Fibroblast of skin of back (primary cell): ENCODE results near the gene IL17A.
A peak's percentile ranks its signal among the peaks of the same experiment; 100 is the strongest.
"Not testable (repeated sequence)": the region's sequence is repeated elsewhere in the genome, so short reads cannot be mapped to it uniquely, and the experiment has no call there.

Experiments used
- DNase-seq: peaks from one replicate; pipeline ENCODE4 v3.0.0-alpha.2; 2013

IL17A gene

DNA sequence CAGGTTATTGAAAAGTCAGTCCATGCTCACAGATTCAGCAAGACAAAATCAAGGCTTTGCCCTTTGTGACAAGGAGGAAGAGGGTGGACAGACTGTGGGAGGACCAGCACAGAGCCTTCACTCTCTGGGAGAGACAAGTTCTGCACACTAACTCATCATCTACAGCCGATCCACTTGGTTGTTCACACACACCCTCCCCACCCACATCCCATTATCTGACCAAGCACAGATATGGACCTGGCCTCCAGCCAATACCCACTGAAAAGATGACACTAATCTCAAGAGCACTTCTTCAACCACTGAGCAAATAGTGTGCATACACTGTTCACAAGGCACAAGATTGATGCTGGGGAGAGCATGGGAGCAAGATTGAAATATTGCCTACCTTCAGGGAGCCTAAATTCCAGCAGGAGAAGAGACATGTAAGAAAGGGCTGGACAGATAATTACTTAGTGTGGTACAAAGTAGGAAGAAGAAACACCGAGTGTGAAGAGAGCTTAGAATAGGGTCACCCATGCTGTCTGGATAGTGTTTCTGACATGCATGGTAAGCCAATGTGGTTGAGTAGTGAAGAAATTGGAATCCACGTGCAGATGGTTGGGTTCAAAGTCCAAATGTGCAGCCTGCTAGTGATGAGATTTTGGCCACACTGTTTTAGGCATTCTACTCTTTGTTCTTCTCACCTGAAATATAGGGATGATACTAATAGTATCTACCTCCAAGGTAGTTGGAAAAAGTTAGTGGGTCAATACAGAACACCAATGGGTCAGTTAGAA is 21.7 kb upstream of the IL17A start:
- no peak for DNase-seq

DNA sequence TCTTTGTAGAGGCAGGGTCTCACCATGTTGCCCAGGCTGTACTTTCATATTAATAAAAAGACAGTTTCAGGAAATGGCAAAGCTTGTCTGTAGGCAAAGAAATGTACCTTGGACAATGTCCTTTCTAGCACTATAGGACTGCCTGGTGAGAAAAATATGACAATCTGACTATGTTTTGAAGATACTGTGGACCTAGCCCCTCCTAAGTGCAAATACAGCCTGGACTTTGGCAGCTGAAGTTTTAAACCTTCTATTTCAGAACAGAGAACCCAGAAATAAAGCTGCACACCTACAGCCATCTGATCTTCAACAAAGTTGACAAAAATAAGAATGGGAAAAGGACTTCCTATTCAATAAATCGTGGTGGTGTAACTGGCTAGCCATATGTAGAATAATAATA is 18.9 kb upstream of the IL17A start:
- no peak for DNase-seq

GRCh38 chr6:52168351-52168750 is 17.8 kb upstream of the IL17A start:
- not testable (repeated sequence) for DNase-seq

DNA sequence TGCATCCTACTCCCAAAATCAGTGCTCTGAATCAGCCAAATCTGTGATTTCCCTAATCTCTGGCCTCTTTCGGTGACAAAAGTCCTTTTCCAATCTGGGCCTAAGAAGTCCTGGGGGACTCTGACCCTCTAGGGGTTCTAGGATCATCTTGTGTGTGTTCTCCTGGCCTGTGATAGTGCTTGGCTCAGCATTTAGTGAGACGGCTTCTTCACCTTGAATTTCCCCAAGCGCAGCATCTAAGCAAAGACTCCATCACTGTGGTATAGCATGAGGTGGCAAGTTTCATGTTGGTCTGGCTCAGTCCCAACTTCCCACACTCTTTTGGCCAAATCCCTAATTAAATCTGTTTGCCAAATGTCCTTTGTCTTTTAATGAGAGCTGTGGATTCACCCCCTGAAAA is 12.1 kb upstream of the IL17A start:
- DNase-seq: no peak

- DNase-seq: no peak
Observed at GRCh38 chr6:52176550-52176949, 9.6 kb upstream of the IL17A start.

DNA sequence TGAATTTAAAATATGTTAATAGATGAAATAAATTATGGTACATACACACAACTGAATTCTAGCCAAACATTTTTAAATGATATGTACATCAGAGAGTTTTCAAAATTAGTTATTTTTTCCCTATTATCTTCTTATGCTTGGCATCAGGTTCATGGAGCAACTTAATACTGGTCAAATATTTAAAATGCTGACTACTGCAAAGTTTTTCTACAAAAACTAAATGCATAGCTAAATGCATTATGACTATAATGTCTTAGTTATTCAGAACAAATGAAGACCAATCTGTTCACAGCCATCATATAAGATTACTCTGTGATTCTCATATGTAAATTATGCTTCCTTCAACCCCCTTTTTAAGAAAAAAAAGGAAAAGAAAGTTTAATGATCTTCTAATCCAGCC is 8.2 kb upstream of the IL17A start:
- DNase-seq: no peak

GRCh38 chr6:52180787-52181558 is 5.2 kb upstream of the IL17A start:
- no peak for DNase-seq

GRCh38 chr6:52183131-52183713 is 3.0 kb upstream of the IL17A start:
- no peak for DNase-seq

- no peak for DNase-seq
Observed at GRCh38 chr6:52186480-52186879, 305 bp downstream of the IL17A start.

DNA sequence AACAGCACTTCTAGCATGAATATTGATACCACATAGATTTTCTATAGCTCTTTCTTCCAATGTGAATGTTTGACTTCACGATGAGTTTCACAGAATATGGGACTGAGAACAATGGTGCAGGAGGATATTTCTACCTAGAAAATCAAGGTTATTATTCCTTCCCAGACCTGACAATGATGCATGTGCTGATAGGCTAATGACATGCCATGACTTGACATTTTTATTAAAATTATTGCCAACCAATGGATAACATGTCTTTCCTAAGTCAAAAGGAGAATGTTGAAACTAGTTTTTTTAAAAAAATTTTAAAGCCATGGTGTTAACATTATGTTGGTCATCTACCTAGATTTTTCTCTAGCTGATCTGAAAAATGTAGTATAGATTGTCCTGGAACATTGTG is 923 bp downstream of the IL17A start:
- DNase-seq: no peak

- DNase-seq: no peak
Observed at GRCh38 chr6:52189974-52190373, 3.8 kb downstream of the IL17A start.

DNA sequence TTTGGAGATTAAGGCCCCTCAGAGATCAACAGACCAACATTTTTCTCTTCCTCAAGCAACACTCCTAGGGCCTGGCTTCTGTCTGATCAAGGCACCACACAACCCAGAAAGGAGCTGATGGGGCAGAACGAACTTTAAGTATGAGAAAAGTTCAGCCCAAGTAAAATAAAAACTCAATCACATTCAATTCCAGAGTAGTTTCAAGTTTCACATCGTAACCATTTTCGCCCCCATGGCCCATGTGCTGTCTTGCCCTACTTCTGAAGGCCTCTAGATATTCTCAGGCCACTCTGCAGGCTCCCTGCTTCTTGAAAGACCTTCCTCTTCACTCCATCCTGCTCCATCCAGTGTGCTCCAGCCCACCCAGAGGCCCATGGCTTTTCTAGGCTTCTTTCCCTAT is 4.2 kb downstream of the IL17A start:
- DNase-seq: no peak

DNA sequence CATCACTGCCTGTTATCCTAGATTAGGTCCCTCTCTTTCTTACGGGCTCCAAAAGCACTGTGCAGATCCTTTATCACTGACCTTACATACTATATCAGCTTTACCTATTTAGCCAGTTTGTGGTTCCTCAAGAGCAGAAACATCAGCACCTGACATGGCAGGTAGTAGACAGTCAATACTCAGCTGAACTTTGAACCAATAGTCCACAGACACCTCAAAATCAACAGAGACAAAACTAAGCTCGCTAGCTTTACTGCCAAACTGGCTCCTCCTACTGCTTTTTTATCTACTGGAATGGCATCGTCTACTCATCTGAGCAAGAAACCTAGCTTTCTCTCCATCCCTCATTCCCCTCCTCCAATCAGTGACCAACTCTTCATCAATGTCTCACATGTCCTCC is 5.6 kb downstream of the IL17A start:
- no peak for DNase-seq

- no peak for DNase-seq
Observed at GRCh38 chr6:52195886-52196285, 9.7 kb downstream of the IL17A start.

DNA sequence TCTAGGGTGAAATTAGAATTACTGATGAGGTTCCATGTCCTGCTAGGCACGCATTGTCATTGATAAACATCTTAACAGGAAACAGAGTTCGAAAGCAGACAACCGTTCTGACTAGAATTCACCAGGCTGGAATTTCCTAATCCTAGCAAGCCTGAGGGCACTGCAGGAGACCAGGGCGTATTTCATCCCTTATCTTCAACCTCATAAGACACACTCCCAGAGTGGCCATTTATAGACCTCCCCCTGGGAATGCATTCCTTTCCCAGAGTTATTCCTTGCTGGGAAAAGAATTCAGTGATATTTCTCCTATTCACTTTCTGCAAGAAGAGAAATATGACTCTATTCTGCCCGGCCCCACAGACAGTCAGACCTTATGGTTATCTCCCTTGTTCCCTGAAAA is 13.9 kb downstream of the IL17A start:
- peak; percentile 1 for DNase-seq

- DNase-seq: no peak
Observed at GRCh38 chr6:52201046-52201445, 14.9 kb downstream of the IL17A start.

GRCh38 chr6:52201493-52201892 is 15.3 kb downstream of the IL17A start:
- DNase-seq: no peak

DNA sequence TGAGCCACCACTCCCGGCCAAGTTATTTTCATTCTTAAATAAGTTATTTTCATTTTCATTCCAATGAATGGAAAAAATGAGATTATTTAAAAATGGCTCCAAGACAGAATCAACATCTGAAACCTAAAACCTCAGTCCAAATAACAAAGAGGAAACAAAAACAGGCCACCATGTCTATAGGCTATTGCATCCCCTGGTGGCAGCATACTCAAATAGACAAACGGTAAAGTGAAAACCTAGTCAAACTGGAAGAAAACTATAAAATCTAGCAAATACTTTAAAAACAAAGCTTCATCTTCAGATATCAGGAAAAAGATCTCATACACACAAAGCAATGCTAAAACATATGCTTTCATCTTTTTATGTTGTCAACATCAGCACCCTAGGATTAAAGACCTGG is 20.9 kb downstream of the IL17A start:
- no peak for DNase-seq

DNA sequence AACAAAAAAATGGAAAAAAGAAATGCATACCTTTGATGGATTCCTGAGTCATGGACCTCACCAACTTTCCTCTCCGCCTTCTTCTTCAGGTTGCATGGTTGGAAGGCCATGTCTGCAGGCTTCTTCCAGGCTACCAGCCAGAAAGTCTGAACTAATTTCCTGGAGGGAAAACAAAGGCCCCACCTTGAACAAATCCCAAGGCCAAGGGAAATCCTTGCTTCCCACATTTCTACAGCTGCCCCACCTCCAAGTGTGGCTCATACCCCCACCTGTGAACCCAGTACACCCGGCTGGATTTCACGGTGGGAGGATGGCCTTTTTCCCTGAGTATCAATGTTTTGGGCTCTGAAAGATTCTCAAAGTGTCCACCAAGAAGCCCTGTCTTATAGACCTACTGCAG is 22.4 kb downstream of the IL17A start:
- no peak for DNase-seq

GRCh38 chr6:52209770-52210169 is 23.6 kb downstream of the IL17A start:
- no peak for DNase-seq

- DNase-seq: no peak
Observed at GRCh38 chr6:52210227-52210626, 24.1 kb downstream of the IL17A start.

GRCh38 chr6:52213127-52213526 is 27.0 kb downstream of the IL17A start:
- DNase-seq: no peak

- no peak for DNase-seq
Observed at GRCh38 chr6:52215787-52216186, 29.6 kb downstream of the IL17A start.
